GM12878 (cell line): ENCODE results near the gene TUBD1. TPM values are rescaled to one million over a fixed set of nuclear protein-coding genes. Genes with fewer than 3 reads are reported as not detected.
"Not testable (repeated sequence)": the region's sequence is repeated elsewhere in the genome, so short reads cannot be mapped to it uniquely, and the experiment has no call there.

Experiments used
- ATAC-seq: fragments of 200-7000 bp; cut with Tn5 transposase; 3 replicates; pipeline ENCODE4 v1.9.1; 2020; ENCODE audit warnings: mild to moderate bottlenecking, moderate library complexity
- BruUV-seq: library from RNA; stranded (reverse); fragments of 400-500 nt; replicated peaks from 2 replicates; lab custom pipeline; 2021; lab: Mats Ljungman, UMichigan
- CTCF ChIA-PET: fragments of 300-600 bp; sonication (Branson Sonifier 250); formaldehyde crosslinking; extraction: SDS; loops from one replicate; lab custom pipeline; 2021; ENCODE audit warnings: inconsistent platforms; lab: Yijun Ruan, JAX
- POLR2A ChIA-PET: fragments of 350-600 bp; formaldehyde crosslinking; extraction: SDS; loops from one replicate; lab custom pipeline; 2021; ENCODE audit warnings: inconsistent platforms; lab: Charles Lee
- RAD21 ChIA-PET: fragments of 300-600 bp; sonication (Branson Sonifier 250); formaldehyde crosslinking; loops from one replicate; lab custom pipeline; 2023; ENCODE audit warnings: antibody characterized with exemption; ENCODE audit not compliant: unreplicated experiment; lab: Charles Lee
- SMC1A ChIA-PET: fragments of 300-600 bp; sonication (Branson Sonifier 250); formaldehyde crosslinking; loops from one replicate; lab custom pipeline; 2023; ENCODE audit not compliant: unreplicated experiment, uncharacterized antibody; lab: Charles Lee
- DNase-seq: peaks from one replicate; pipeline ENCODE4 v3.0.0-alpha.2; 2011; ENCODE audit warnings: low read depth, low spot score
- FAIRE-seq: peaks from 3 replicates; lab custom pipeline; 2011; peaks lifted over from hg19 to GRCh38; lab: Jason Lieb, UNC
- H2AFZ ChIP-seq: 2 replicates; pipeline ENCODE4 v1.6.0; 2011; ENCODE audit warnings: low read depth, low read length, control low read depth; ENCODE audit not compliant: control insufficient read depth
- H3K27ac ChIP-seq: 2 replicates; pipeline ENCODE4 v1.5.1; 2011; ENCODE audit warnings: control low read depth; ENCODE audit not compliant: control insufficient read depth, insufficient read depth
- H3K27me3 ChIP-seq, 2 experiments: replicated peaks in 1 of 2; 2 replicates each; pipeline versions ENCODE4 v1.6.0 to v1.6.1; 2011; ENCODE audit warnings: low read length in 1 of 2; ENCODE audit not compliant: control insufficient read depth in 2 of 2, insufficient read depth in 2 of 2
- H3K36me3 ChIP-seq, 2 experiments: 2 replicates each; pipeline ENCODE4 v1.5.1; 2011; ENCODE audit warnings: low read length in 1 of 2; ENCODE audit not compliant: control insufficient read depth in 2 of 2, insufficient read depth in 2 of 2
- H3K4me1 ChIP-seq: 2 replicates; pipeline ENCODE4 v1.6.1; 2011; ENCODE audit warnings: mild to moderate bottlenecking, low read length, moderate library complexity, mixed read lengths; ENCODE audit not compliant: control insufficient read depth, insufficient read depth
- H3K4me2 ChIP-seq: 2 replicates; pipeline ENCODE4 v1.6.0; 2011; ENCODE audit warnings: control low read depth; ENCODE audit not compliant: control insufficient read depth, insufficient read depth
- H3K4me3 ChIP-seq: fragments of 200-600 bp; sonication (generic); 2 replicates; pipeline ENCODE4 v1.5.1; 2016
- H3K79me2 ChIP-seq: 2 replicates; pipeline ENCODE4 v1.6.0; 2011; ENCODE audit warnings: low read length; ENCODE audit not compliant: control insufficient read depth, insufficient read depth
- H3K9ac ChIP-seq: 2 replicates; pipeline ENCODE4 v1.8.0; 2011; ENCODE audit warnings: low read length, control low read depth, mixed read lengths; ENCODE audit not compliant: control insufficient read depth, insufficient read depth
- H3K9me3 ChIP-seq: replicated peaks from 3 replicates; pipeline ENCODE4 v1.5.1; 2011; ENCODE audit warnings: mild to moderate bottlenecking, low read length; ENCODE audit not compliant: control insufficient read depth, insufficient read depth
- H4K20me1 ChIP-seq: 2 replicates; pipeline ENCODE4 v1.6.0; 2011; ENCODE audit not compliant: control insufficient read depth, insufficient read depth
- ETV6 ChIP-seq, 2 experiments: fragments of 450-650 bp in 1 of 2; IDR thresholded peaks in 1 of 2; conservative IDR thresholded peaks in 1 of 2; 2 replicates each; pipeline ENCODE4 v1.6.1; 2014; ENCODE audit warnings: antibody characterized with exemption in 1 of 2, borderline replicate concordance in 1 of 2, low read depth in 1 of 2, mild to moderate bottlenecking in 1 of 2, moderate library complexity in 1 of 2
- FOS ChIP-seq: IDR thresholded peaks from 3 replicates; pipeline ENCODE4 v1.6.1; 2011; ENCODE audit warnings: borderline replicate concordance; ENCODE audit not compliant: insufficient read length; ENCODE audit errors: extremely low read depth
- HDAC2 ChIP-seq: fragments of 200-600 bp; sonication (generic); IDR thresholded peaks from 2 replicates; pipeline ENCODE4 v1.6.1; 2017
- NFXL1 ChIP-seq: fragments of 450-650 bp; IDR thresholded peaks from 2 replicates; pipeline ENCODE4 v1.6.1; 2017; ENCODE audit warnings: antibody characterized with exemption, mild to moderate bottlenecking, borderline replicate concordance
- WGBS: methylation state at CpG from one replicate; pipeline ENCODE4 v1.1.6; 2016; ENCODE audit warnings: low lambda C conversion rate; ENCODE audit not compliant: insufficient replicate concordance, insufficient coverage; ENCODE audit errors: missing lambda C conversion rate; 5-methylcytosine and 5-hydroxymethylcytosine counted together
- in situ Hi-C: fragments of 300-500 bp; cut with MboI; formaldehyde crosslinking; loops from 9 replicates; pipeline ENCODE4 v1.14.3; 2018; ENCODE audit warnings: mixed read lengths
- intact Hi-C: fragments of 100-400 bp; cut with micrococcal nuclease; formaldehyde crosslinking; loops from one replicate; pipeline ENCODE4 v1.14.2; 2022; ENCODE audit not compliant: unreplicated experiment
- polyA plus RNA-seq, 11 experiments: library from polyadenylated mRNA; depleted of rRNA in 4 of 11; unstranded in 6 of 11; stranded (reverse) in 5 of 11; fragments of >200 nt; fragmentation: Nextera tagmentation in 4 of 11; fragmentation: Illumina TruSeq in 1 of 11; extraction: Ambion mirVana in 4 of 11; extraction: Trizol in 1 of 11; gene quantifications; 1 replicate in 1 of 11; 2 replicates in 10 of 11; pipeline versions ENCODE4 v1.2.1 to v1.2.3, GENCODE V29; 2011 to 2016; ENCODE audit warnings: inconsistent platforms in 2 of 11, missing spikeins in 2 of 11, low read depth in 1 of 11
- total RNA-seq, 4 experiments: library from RNA; depleted of rRNA in 3 of 4; stranded (reverse); fragments of >200 nt in 3 of 4; fragmentation: Illumina TruSeq in 1 of 4; extraction: Trizol in 1 of 4; gene quantifications; 2 replicates each; pipeline versions ENCODE4 v1.2.1 to v1.2.3, GENCODE V29; 2013 to 2021

Gene TUBD1
- total and polyA plus RNA-seq, 10 of the 15 experiments (the other 5 are each of a cell fraction or from before 2014, with no cell fraction given), result 5.3 to 10.8 (median 8.3) TPM

DNA sequence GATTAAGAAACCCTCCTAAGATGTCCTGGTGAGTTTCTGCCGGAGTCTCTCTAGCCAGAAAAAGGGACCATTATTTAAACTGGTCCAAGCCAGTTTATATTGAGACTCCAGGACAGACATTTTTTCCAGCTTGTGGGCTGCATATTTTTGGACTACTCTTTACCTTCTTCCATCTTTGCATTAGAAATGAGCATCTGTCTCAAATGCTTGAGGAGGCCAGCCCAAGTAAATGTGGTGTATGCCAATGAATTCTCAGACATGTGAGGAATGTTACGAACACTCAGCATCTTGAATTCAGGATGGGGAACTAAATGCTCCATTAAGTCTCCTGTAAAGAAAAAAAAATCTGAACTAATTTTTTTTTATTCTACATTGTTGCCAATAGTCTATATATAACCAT is 18.4 kb downstream of the TUBD1 start:
- ATAC-seq (no peak), FAIRE-seq (no peak), DNase-seq (no peak)
- H3K4me2 ChIP-seq, result no peak overlapping the region
- no peaks in the 10 kb centered on the region for H3K9me3 ChIP-seq
- BruUV-seq, result no TSS peak
- ChIA-PET RAD21 (no interaction called here), CTCF (no interaction called here), POLR2A (interaction anchor here (0.6 kb wide), 1 partner anchor 10 kb away, joined by 5 read pairs; no protein-coding TSS in a partner anchor), SMC1A (no interaction called here)
- H3K4me1 ChIP-seq, result no peaks in the 10 kb centered on the region
- no peak overlapping the region for H2AFZ ChIP-seq
- H3K9ac ChIP-seq, result no peak overlapping the region
- intact Hi-C loops, result no loop called here
- no peak for TF ChIP-seq HDAC2
- 0 out of 2 replicates have a peak, but pooled peaks have one; percentile 17 for TF ChIP-seq NFXL1
- TF ChIP-seq FOS, result no peak
- peaks cover 0 to 5% of the 10 kb centered on the region in 2 experiments; a peak in 2 of 4 replicates for H3K36me3 ChIP-seq
- 100% methylated on average over 2 of the region's 2 CpGs for WGBS
- no peaks in the 10 kb centered on the region for H4K20me1 ChIP-seq
- no peaks in the 10 kb centered on the region for H3K79me2 ChIP-seq
- H3K27me3 ChIP-seq, result no peaks in the 10 kb centered on the region
- in situ Hi-C loops, result no loop called here
- H3K4me3 ChIP-seq, result no peak overlapping the region
- no peak overlapping the region for H3K27ac ChIP-seq

DNA sequence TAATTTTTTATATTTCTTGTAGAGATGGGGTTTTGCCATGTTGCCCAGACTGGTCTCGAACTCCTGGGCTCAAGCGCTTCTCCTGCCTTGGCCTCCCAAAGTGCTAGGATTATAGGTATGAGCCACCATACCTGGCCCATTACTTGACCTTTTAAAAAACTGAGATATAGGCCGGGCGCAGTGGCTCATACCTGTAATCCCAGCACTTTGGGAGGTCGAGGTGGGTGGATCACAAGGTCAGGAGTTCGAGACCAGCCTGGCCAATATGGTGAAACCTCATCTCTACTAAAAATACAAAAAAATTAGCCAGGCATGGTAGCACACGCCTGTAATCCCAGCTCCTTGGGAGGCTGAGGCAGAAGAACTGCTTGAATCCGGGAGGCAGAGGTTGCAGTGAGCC is 19.3 kb downstream of the TUBD1 start:
- H3K36me3 ChIP-seq, H3K4me3 ChIP-seq, in situ Hi-C loops, H3K79me2 ChIP-seq, DNase-seq, H3K4me1 ChIP-seq, H2AFZ ChIP-seq, H3K4me2 ChIP-seq, H3K27ac ChIP-seq, H3K27me3 ChIP-seq, POLR2A ChIA-PET, BruUV-seq, ATAC-seq, H3K9me3 ChIP-seq, FAIRE-seq, RAD21 ChIA-PET, H4K20me1 ChIP-seq, H3K9ac ChIP-seq, intact Hi-C loops: not testable (repeated sequence)
- peak in 1 of 2 experiments; percentile 79; a peak in 1 of 4 replicates for TF ChIP-seq ETV6 (conservative IDR thresholded peaks at IDR 0.05 in 1 of 2, IDR thresholded peaks at IDR 0.05 in 1 of 2; ENCODE audit: borderline replicate concordance in 1 of 2, low read depth in 1 of 2)
- ChIA-PET SMC1A (interaction anchor here (1.0 kb wide), 1 partner anchor 54 kb away, joined by 3 read pairs; no protein-coding TSS in a partner anchor), CTCF (interaction anchor here (0.9 kb wide), 1 partner anchor 166 kb away, joined by 4 read pairs; no protein-coding TSS in a partner anchor)
- 98% methylated on average over 8 of the region's 8 CpGs for WGBS
